GM21381 (cell line): ENCODE measurements around the gene PABPN1.
"Not testable (repeated sequence)": the region's sequence is repeated elsewhere in the genome, so short reads cannot be mapped to it uniquely, and the experiment has no call there.

Experiments
- ATAC-seq: cut with Tn5 transposase; IDR thresholded peaks from one replicate; pipeline ENCODE4 v1.9.1; 2021; ENCODE audit warnings: mild to moderate bottlenecking, moderate library complexity; ENCODE audit not compliant: unreplicated experiment

Gene PABPN1, protein sequence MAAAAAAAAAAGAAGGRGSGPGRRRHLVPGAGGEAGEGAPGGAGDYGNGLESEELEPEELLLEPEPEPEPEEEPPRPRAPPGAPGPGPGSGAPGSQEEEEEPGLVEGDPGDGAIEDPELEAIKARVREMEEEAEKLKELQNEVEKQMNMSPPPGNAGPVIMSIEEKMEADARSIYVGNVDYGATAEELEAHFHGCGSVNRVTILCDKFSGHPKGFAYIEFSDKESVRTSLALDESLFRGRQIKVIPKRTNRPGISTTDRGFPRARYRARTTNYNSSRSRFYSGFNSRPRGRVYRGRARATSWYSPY

DNA sequence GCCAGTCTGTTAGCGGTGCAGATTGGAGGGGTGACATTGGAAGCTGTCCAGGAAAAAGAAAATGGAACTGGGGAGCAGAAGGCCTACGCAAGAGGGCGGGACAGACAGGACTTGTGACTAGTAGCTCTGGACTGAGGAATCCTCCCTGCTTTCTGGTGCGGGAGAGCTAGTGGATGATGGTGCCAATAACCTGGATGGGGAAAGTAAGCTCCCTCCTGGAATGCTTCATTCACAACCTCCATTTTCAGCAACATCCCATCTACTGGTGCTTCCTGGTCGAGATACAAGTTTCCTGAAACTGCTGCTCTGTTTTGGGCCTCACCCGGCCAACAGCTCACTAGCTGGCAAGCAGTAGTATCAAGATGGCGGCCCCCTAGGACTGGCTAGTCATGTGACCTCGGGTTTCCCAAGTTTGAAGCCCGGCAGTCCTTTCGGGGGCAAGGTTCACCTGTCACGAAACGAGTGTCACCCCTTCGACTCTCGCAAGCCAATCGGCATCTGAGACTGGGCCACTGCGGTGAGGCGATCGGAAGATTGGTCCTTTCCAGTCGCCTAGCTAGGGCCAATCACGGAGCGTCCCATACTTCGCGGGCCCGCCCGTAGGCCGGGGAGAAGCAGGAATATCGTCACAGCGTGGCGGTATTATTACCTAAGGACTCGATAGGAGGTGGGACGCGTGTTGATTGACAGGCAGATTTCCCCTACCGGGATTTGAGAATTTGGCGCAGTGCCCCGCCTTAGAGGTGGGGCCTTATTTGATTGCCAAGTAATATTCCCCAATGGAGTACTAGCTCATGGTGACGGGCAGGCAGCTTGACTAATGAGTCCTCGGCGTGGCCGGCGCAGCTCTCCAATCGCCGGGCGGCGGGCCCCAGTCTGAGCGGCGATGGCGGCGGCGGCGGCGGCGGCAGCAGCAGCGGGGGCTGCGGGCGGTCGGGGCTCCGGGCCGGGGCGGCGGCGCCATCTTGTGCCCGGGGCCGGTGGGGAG is at the start of gene PABPN1:
TSS of gene PABPN1 (plus strand) at position 874 of the 988 bp plus-strand sequence. CDS start at position 887, 13 bp downstream.
- peak; percentile 84 for ATAC-seq

- no peak for ATAC-seq
Measured at GRCh38 chr14:23275412-23275811, 45.8 kb upstream of the PABPN1 start.

- no peak for ATAC-seq
Measured at GRCh38 chr14:23277189-23277588, 44.1 kb upstream of the PABPN1 start.

DNA sequence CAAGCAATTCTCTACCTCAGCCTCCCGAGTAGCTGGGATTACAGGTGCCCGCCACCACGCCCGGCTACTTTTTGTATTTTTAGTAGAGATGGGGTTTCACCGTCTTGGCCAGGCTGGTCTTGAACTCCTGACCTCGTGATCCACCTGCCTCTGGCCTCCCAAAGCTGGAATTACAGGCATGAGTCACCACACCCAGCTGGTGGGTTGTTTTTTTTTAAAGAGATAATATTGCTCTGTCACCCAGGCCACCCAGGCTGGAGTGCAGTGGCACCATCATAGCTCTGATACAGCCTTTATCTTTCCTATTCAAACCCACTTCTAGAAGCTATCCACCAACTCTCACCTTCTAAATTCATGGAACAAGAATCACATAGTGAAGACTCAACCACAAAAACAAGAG is 43.3 kb upstream of the PABPN1 start:
- not testable (repeated sequence) for ATAC-seq

DNA sequence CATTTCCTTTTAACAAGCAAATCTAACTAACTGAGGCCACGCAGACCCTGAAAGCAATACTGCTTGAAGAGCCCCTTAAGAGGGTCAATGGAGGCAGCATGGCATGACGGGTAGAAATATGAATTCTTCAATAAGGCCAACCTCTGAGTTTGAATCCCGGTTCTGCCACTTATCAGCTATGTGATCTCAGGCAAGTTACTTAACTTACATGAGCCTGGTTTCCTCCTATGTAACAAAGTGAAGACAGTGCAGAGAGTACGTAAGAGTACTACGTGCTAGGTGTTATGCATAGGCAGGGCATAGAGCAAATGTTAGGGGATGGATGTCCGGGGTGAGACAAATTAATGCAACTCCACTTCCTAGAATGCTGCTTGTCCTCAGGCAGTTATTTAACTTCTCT is 40.0 kb upstream of the PABPN1 start:
- no peak for ATAC-seq

DNA sequence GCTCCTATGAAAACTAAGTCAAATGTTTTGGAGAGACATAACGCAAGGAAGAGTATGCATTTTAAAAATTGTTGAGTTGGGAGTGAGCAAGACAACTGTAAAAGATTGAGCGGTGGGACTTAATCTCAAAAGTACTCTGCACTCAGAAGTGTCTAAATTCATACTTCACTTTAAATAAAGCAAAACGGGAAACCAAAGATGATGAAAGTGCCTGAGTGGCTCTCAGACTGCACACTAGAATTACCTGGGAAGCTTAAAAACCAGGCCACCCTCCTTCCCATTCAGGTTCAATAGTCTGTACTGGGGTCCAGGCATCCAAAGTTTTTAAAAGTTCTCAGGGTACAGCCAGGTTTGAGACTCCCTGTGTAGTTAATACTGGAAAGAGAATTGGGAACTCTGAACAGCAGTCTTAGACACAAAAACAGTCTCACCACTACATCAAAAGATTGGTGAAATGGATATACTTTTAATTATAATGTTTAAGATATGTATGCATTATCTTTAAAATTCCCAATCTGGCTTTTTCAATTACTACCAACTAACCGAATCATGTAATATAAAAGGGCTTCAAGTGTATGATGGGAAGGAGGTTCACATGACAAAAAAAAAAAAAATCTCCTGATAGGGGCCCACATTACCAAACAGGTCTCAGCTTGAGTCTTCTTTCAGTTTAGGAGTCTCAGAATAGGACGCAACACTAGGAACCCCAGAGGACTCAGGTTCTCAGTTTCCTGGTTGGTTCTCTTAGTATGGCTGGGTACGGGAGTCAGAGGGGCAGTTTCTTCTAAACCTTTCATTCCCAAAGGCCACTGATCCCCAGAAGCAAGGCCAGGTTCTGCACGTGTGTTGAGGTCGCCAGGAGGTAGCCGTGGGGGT is 36.4 kb upstream of the PABPN1 start:
- no peak for ATAC-seq

DNA sequence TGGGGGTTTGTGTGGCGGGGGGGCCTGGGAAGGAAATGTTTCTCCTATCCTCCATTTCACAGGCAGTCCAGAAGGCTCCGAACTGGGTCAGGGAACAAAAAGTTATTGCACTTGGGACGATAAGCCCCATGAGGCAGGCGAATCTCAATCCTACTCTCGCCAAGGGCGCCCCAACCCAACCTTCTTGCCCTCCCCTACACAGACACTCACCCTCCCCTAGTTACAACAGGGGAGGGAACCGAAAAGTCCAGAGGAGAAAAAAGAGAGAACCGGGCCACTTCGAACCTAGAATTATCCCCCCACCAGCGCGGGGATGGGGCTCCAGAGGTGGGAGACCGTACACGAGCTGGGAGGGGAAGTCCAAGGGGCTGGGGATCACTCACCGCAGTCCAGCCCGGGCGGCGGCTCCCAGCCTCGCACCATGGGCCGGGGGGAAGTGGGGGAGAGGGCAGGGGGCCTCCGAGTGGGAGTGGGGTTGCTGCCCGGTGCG is 35.7 kb upstream of the PABPN1 start:
- ATAC-seq = peak; percentile 22

GRCh38 chr14:23286020-23286901 is 35.0 kb upstream of the PABPN1 start, which contains the start of gene HOMEZ:
Gene HOMEZ, minus strand, starts transcription at chr14:23286132. Its CDS starts 180 bp downstream, at chr14:23285952.
- ATAC-seq = peak; percentile 96

DNA sequence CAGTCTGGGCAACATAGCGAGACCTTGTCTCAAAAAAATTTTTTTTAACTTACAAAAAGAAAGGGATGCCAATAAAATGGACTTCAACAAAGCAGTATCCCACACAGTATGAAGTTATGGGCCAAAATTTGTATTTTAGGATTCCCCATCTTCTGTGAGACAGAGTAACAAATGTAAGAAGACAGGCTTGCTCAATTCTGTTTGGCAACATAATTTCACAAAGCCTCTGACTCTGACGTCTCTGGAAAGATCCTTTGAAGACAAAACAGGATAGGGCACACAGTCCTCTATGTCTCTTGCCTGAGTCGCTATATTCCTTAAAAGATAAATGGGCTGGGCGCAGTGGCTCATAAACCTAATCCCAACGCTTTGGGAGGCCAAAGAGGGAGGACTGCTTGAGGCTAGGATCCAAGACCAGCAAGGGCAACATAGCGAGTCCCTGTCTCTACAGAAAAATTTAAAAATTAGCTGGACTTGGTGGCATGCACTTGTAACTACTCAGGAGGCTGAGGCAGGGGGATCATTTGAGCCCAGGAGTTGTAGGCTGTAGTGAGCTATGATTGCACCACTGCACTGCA is 34.3 kb upstream of the PABPN1 start:
- no peak for ATAC-seq

- no peak for ATAC-seq
Measured at GRCh38 chr14:23294734-23295561, 26.3 kb upstream of the PABPN1 start.

DNA sequence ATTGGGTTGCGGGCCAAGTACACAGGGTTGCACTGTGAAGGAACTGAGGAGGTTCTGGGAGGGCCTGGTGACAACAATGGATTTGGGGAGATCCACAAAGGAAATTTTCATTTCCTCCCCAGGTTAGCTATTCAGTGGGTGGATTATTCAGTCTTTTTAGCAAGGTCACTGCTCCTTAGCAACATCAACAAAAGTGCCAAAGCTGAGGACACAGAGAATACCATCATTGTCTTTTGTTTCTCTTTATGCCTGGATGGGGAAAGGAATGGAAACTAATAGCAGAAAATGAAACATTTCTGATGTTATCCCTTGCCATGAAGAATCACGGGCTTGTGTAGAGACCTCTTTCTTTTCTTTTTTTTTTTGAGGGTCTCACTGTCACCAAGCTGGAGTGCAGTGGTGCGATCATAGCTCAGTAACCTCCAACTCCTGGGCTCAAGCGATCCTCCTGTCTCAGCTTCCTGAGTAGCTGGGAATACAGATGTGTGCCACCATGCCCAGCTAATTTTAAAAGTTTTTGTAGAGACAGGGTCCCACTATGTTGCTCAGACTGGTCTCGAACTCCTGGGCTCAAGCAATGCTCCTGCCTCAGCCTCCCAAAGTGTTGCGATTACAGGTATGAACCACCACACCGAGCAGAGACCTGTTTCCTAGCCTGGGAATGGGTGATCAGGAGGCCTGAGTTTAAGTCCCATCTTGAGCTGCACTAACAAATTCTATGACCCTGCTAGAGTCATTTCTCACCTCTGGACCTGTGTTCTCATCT is 25.1 kb upstream of the PABPN1 start:
- no peak for ATAC-seq

DNA sequence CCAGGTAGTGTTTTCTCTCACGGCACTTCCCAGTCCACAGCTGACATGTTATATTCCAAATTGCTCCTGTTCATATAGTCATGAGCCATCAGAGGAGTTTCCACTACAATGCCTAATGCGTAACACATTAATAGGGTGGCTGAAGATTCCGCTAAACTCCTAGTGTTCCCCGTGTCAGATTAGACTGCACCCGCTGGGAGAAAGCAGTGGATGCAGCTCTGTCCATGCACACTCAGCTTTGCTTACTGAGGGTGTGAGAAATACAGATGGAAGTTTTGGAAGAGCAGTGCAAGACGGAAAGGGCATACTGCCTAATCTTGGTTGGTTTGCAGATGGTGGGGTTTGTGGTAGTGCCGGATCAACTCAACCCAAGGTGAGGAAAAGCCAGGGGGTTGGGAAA is 24.2 kb upstream of the PABPN1 start:
- no peak for ATAC-seq

- ATAC-seq = no peak
Measured at GRCh38 chr14:23297611-23298277, 23.5 kb upstream of the PABPN1 start.

DNA sequence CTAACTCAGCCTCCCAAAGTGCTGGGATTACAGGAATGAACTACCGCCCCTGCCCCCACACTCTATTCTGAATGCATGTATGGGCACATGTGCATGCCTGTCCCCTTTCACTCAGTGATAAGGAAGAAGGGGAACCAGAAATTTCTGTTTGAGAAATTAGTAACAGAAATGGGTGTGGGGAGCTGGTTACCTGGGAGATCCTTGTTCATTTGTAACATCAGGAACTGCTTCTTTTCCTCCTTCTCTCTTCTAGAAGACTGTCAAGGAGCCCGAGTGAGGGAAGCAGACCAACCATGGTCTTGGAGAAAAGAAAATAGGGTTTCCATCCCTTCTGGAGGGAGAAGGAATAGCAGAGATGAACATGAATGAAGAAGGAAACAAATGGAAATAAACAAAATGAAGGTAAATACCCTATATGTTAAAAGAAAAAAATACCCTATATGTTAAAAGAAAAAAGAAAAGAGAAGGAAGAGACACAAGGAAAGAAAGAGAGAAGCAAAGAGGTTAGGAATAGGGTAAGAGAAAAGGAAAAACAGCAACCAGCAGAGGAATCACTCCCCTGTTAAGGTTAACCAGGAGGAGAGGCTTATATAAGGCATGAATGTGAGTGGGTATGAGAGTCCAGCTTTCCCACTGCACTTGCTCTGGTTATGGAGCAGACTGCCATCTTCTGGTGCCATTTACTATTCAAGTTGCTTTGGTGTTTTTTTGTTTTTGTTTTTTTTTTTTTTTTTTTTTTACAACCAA is 21.9 kb upstream of the PABPN1 start:
- no peak for ATAC-seq

- ATAC-seq = no peak
Measured at GRCh38 chr14:23299986-23300686, 21.1 kb upstream of the PABPN1 start.
